GM12892 (cell line): ENCODE measurements around the gene ARHGEF4.

Experiments used
- POLR2A ChIP-seq: IDR thresholded peaks from 2 replicates; pipeline ENCODE4 v1.6.1; 2011; ENCODE audit warnings: low read depth, low read length, control low read depth
- POLR2AphosphoS5 ChIP-seq: IDR thresholded peaks from 2 replicates; pipeline ENCODE4 v1.6.1; 2011; ENCODE audit warnings: low read depth, low read length, control low read depth
- TAF1 ChIP-seq: IDR thresholded peaks from 2 replicates; pipeline ENCODE4 v1.6.1; 2011; ENCODE audit warnings: low read depth, mild to moderate bottlenecking, control low read depth, low read length, borderline replicate concordance

DNA sequence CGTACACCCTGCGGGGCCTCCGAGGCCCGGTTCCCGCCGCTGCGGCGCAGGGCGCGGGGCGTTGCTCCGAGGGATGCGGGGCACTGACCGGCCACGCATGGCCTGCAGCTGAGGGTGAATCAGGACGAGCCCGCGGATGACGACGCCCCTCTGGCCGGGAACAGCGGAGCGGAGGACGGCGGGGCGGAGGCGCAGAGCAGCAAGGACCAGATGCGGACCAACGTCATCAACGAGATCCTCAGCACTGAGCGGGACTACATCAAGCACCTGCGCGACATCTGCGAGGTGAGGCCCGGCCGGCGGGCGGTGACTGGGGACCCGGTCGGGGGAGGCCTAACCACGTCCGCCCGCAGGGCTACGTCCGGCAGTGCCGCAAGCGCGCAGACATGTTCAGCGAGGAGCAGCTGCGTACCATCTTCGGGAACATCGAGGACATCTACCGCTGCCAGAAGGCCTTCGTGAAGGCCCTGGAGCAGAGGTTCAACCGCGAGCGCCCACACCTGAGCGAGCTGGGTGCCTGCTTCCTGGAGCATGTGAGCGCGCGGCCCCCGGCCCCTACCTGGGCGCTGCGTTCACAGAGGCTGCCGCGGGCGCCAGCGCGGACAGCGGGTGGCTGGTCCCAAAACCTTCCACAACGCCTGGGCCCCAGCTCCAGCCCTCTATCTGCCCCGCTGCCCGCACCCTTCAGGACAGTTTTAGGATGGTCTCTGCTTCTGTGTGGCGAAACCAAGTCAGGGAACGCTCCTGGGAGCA, 203.4 kb downstream of the ARHGEF4 start:
- no peak for TF ChIP-seq POLR2AphosphoS5
- TF ChIP-seq POLR2A: no peak
- TF ChIP-seq TAF1: no peak
